Subcutaneous abdominal adipose tissue (tissue), 5 donors: ENCODE results near the gene RBKS.
"Not testable (repeated sequence)": the region's sequence is repeated elsewhere in the genome, so short reads cannot be mapped to it uniquely, and the experiment has no call there.

ENCODE experiments used
- H3K27ac ChIP-seq: one replicate; pipeline ENCODE4 v1.7.0; 2013; ENCODE audit warnings: low read depth, mild to moderate bottlenecking, inconsistent platforms, low read length, moderate library complexity
- H3K27me3 ChIP-seq, 5 donors: one replicate each; pipeline ENCODE4 v1.7.0; 2013; ENCODE audit warnings: low read length in 5 of 5, inconsistent platforms in 1 of 5; ENCODE audit not compliant: control insufficient read depth in 5 of 5, insufficient read depth in 4 of 5
- H3K36me3 ChIP-seq, 5 donors: one replicate each; pipeline ENCODE4 v1.7.0; 2013; ENCODE audit warnings: low read length in 5 of 5; ENCODE audit not compliant: control insufficient read depth in 5 of 5, insufficient read depth in 5 of 5
- H3K4me1 ChIP-seq, 5 donors: one replicate each; pipeline ENCODE4 v1.7.0; 2013; ENCODE audit warnings: low read length in 5 of 5, mild to moderate bottlenecking in 3 of 5, moderate library complexity in 1 of 5; ENCODE audit not compliant: control insufficient read depth in 5 of 5, insufficient read depth in 5 of 5
- H3K4me3 ChIP-seq, 5 donors: one replicate each; pipeline ENCODE4 v1.7.0; 2013; ENCODE audit warnings: low read length in 5 of 5, low read depth in 1 of 5
- H3K9ac ChIP-seq, 5 donors: one replicate each; pipeline ENCODE4 v1.7.0; 2013; ENCODE audit warnings: low read length in 5 of 5, mild to moderate bottlenecking in 4 of 5, moderate library complexity in 3 of 5
- H3K9me3 ChIP-seq, 5 donors: one replicate each; pipeline ENCODE4 v1.7.0; 2013; ENCODE audit warnings: low read length in 5 of 5; ENCODE audit not compliant: control insufficient read depth in 5 of 5
- donor health status: healthy.
- donor health status: healthy.
- donor health status: healthy.
- donor health status: healthy.
- donor health status: healthy.

The RBKS gene

GRCh38 chr2:27890924-27891672, 911 bp upstream of the RBKS start:
- peak overlapping the region; percentile 90 for H3K27ac ChIP-seq
- no peaks in the 10 kb centered on the region for H3K9me3 ChIP-seq
- H3K9ac ChIP-seq = peak overlapping the region; percentile 87 to 98 (median 96)
- H3K4me3 ChIP-seq = peak overlapping the region; percentile 92 to 99 (median 96)
- H3K27me3 ChIP-seq = no peaks in the 10 kb centered on the region
- H3K4me1 ChIP-seq = peaks cover 0 to 25% (median 20%) of the 10 kb centered on the region in 5 donors
- peaks cover 0 to 2% (median 0%) of the 10 kb centered on the region in 5 donors for H3K36me3 ChIP-seq

DNA sequence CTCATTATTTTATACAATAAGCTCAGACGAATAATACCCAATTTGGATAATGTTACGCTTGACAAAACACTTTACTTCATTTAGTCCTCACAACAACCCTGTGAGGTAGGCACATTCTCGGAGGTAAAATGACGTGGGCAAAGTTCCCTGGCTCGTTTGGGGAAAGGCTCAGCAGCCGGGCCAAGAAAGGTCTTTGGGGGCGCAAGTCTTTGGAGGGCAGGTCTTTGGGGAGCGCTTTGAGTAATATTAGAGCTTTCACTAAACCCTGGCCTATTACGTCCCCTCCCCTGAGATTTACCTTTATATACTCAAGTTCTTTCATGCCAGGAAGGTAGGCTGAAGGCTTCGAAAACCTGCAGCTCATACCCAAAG, 427 bp downstream of the RBKS start:
- Histone ChIP-seq H3K27me3 (no peaks in the 10 kb centered on the region), H3K27ac (peak overlapping the region; percentile 90), H3K4me1 (peaks cover 0 to 25% (median 20%) of the 10 kb centered on the region in 5 donors), H3K36me3 (no peaks in the 10 kb centered on the region), H3K4me3 (peak overlapping the region; percentile 82 to 96 (median 93)), H3K9ac (peak overlapping the region; percentile 22 to 98 (median 96)), H3K9me3 (no peaks in the 10 kb centered on the region)

DNA sequence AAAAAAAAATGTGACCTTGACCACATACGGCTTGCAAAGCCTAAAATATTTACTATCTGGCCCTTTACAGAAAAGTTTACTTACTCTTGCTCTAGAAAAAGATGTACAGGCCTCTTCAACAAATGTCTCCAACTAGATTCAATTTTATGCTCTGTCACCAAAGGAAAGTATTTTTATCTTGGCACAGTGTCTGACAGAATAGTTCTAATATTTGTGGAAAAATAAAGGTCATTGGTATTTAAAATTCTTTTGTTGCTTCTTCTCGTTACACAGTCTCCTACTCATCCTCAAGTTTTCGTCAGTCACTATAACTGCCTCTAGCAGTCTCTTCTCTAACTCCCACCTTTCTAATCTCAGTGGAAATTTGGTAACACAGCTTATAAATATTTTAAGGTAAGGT, 1.4 kb downstream of the RBKS start:
- Histone ChIP-seq H3K9me3 (no peaks in the 10 kb centered on the region), H3K4me1 (peaks cover 0 to 25% (median 24%) of the 10 kb centered on the region in 5 donors), H3K27me3 (no peaks in the 10 kb centered on the region), H3K9ac (peak overlapping the region in 1 of 5 donors; percentile 89), H3K4me3 (no peak overlapping the region), H3K36me3 (no peaks in the 10 kb centered on the region), H3K27ac (peak overlapping the region; percentile 90)

GRCh38 chr2:27887830-27888229, 2.4 kb downstream of the RBKS start:
- no peak overlapping the region for H3K27ac ChIP-seq
- no peak overlapping the region for H3K9ac ChIP-seq
- H3K4me1 ChIP-seq = peaks cover 0 to 25% (median 24%) of the 10 kb centered on the region in 5 donors
- no peaks in the 10 kb centered on the region for H3K9me3 ChIP-seq
- H3K36me3 ChIP-seq = no peaks in the 10 kb centered on the region
- H3K27me3 ChIP-seq = no peaks in the 10 kb centered on the region
- no peak overlapping the region for H3K4me3 ChIP-seq

DNA sequence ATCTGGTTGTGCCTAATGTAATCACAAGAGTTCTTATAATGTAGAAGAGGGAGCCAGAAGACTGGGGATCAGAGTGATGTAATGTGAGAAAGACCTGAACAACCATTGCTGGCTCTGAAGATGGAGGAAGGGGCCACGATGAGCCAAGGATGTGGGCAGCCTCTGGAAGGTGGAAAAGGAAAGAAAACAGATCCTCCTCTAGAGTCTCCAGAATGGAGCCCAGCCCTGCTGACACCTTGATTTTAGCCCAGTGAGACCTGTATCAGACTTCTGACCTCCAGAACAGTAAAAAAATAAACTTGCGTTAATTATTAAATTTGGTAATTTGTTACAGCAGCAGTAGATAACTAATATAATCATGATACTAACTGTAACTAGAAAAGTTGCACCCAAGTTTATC, 3.1 kb downstream of the RBKS start:
- peaks cover 0 to 25% (median 24%) of the 10 kb centered on the region in 5 donors for H3K4me1 ChIP-seq
- H3K9me3 ChIP-seq = no peaks in the 10 kb centered on the region
- H3K9ac ChIP-seq = no peak overlapping the region
- no peaks in the 10 kb centered on the region for H3K27me3 ChIP-seq
- no peak overlapping the region for H3K4me3 ChIP-seq
- H3K27ac ChIP-seq = no peak overlapping the region
- H3K36me3 ChIP-seq = no peaks in the 10 kb centered on the region

DNA sequence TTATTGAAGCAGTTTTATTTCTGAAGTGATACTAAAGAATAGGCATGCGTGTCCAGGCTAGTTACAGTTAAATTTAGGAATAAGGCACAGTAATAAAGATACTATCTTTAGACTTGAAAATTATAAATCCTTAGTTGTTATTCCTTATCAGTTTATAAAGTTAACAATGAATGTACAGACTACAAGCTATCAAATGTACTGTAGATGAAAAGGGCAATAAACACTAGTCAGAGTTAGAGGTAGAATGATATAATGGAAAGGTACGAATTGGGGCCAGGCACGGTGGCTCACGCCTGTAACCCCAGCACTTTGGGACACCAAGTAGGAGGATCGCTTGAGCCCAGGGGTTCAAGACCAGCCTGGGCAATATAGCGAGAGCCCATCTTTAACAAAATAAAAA, 3.9 kb downstream of the RBKS start:
- no peaks in the 10 kb centered on the region for H3K27me3 ChIP-seq
- no peak overlapping the region for H3K27ac ChIP-seq
- H3K9ac ChIP-seq = no peak overlapping the region
- H3K9me3 ChIP-seq = no peaks in the 10 kb centered on the region
- H3K4me1 ChIP-seq = peaks cover 0 to 20% (median 19%) of the 10 kb centered on the region in 5 donors
- H3K4me3 ChIP-seq = no peak overlapping the region
- H3K36me3 ChIP-seq = no peaks in the 10 kb centered on the region

DNA sequence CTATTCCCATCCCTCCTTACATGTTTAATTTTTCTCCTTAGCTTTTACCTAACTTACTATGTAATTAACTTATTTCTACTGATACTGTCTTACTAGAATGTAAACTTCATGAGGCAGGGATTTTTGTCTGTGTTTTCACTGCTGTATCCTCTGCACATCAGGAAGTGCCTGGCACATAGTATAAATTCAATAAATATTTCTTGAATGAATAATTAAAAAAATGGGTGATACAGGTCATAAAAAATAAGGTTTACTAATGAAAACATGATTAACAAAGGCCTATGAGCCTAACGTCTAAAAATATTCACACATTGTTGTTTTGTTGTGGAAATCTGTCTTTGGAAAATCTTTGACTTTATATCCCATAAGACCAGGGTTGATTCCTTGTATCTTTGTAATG, 4.5 kb downstream of the RBKS start:
- H3K4me1 ChIP-seq = peaks cover 0 to 14% (median 13%) of the 10 kb centered on the region in 5 donors

GRCh38 chr2:27885234-27885633, 5.0 kb downstream of the RBKS start:
- no peak overlapping the region for H3K9ac ChIP-seq

More for the DNA sequence above, 4.5 kb downstream of the RBKS start:
- Histone ChIP-seq H3K9ac (no peak overlapping the region), H3K27me3 (no peaks in the 10 kb centered on the region), H3K4me3 (no peak overlapping the region), H3K36me3 (no peaks in the 10 kb centered on the region), H3K9me3 (no peaks in the 10 kb centered on the region), H3K27ac (no peak overlapping the region)

GRCh38 chr2:27884601-27885000, 5.6 kb downstream of the RBKS start:
- Histone ChIP-seq H3K27ac (no peak overlapping the region), H3K9me3 (no peaks in the 10 kb centered on the region), H3K4me3 (no peak overlapping the region), H3K36me3 (no peaks in the 10 kb centered on the region), H3K9ac (no peak overlapping the region), H3K4me1 (peaks cover 0 to 8% (median 7%) of the 10 kb centered on the region in 5 donors), H3K27me3 (no peaks in the 10 kb centered on the region)

More at GRCh38 chr2:27885234-27885633, 5.0 kb downstream of the RBKS start:
- H3K27ac ChIP-seq = no peak overlapping the region
- H3K36me3 ChIP-seq = no peaks in the 10 kb centered on the region
- no peaks in the 10 kb centered on the region for H3K27me3 ChIP-seq
- H3K4me1 ChIP-seq = peaks cover 0 to 14% (median 13%) of the 10 kb centered on the region in 5 donors
- no peaks in the 10 kb centered on the region for H3K9me3 ChIP-seq
- no peak overlapping the region for H3K4me3 ChIP-seq

- H3K27me3 ChIP-seq, H3K4me1 ChIP-seq, H3K4me3 ChIP-seq, H3K36me3 ChIP-seq, H3K9me3 ChIP-seq, H3K27ac ChIP-seq, H3K9ac ChIP-seq: not testable (repeated sequence)
Measured at GRCh38 chr2:27882584-27882922, 7.6 kb downstream of the RBKS start.
